H54 (cell line): ENCODE measurements around the gene BCKDHB.

ENCODE experiments used
- DNase-seq: peaks from one replicate; pipeline ENCODE4 v3.0.0; 2011; ENCODE audit warnings: low spot score, mixed read lengths; ENCODE audit not compliant: insufficient read length
- FAIRE-seq: peaks from 3 replicates; lab custom pipeline; 2011; peaks lifted over from hg19 to GRCh38; lab: Jason Lieb, UNC
- POLR2A ChIP-seq: IDR thresholded peaks from 2 replicates; pipeline ENCODE4 v1.6.1; 2011; ENCODE audit warnings: low read depth, mild to moderate bottlenecking, low read length

Gene BCKDHB

GRCh38 chr6:80357674-80358073 is 251.2 kb downstream of the BCKDHB start:
- DNase-seq: no peak
- FAIRE-seq: no peak
- TF ChIP-seq POLR2A: no peak

GRCh38 chr6:80363501-80364122 is 257.1 kb downstream of the BCKDHB start:
- no peak for DNase-seq
- no peak for FAIRE-seq
- no peak for TF ChIP-seq POLR2A

DNA sequence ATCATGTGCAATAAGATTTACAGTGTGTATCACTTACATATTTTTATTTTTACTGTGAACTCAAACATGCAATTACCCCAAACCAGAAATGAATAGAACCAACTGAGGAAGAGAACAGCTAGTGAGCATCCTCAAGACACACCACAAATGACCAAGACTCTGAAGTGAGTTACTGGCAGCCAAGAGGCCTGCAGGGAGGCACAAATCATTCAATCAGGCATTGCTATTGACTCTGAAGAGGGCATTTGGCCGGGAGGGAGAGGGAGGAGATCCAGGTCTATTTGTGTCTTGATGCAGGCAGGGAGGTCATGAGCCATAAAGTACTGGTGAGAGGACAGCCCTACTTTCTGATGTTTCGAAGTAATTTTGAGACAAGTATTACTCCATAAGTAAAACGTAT is 257.7 kb downstream of the BCKDHB start:
- DNase-seq: no peak
- no peak for TF ChIP-seq POLR2A
- no peak for FAIRE-seq

- DNase-seq (no peak), FAIRE-seq (no peak)
- no peak for TF ChIP-seq POLR2A
These were observed 259.6 kb downstream of the BCKDHB start for GRCh38 chr6:80366051-80366450.

GRCh38 chr6:80366714-80367113 is 260.2 kb downstream of the BCKDHB start:
- FAIRE-seq (no peak), DNase-seq (no peak)
- TF ChIP-seq POLR2A: no peak

- no peak for FAIRE-seq
- TF ChIP-seq POLR2A: no peak
- no peak for DNase-seq
These were observed 269.9 kb downstream of the BCKDHB start for GRCh38 chr6:80376411-80376810.

- DNase-seq: no peak
- TF ChIP-seq POLR2A: no peak
- FAIRE-seq: no peak
These were observed 274.1 kb downstream of the BCKDHB start for GRCh38 chr6:80380566-80380965.

- no peak for TF ChIP-seq POLR2A
- DNase-seq (no peak), FAIRE-seq (no peak)
These were observed 276.3 kb downstream of the BCKDHB start for GRCh38 chr6:80382811-80383210.

- no peak for TF ChIP-seq POLR2A
- FAIRE-seq (no peak), DNase-seq (no peak)
These were observed 282.0 kb downstream of the BCKDHB start for GRCh38 chr6:80388507-80388906.
